Measurements from ENCODE around the gene EFCAB10.
"Not testable (repeated sequence)": the region's sequence is repeated elsewhere in the genome, so short reads cannot be mapped to it uniquely, and the experiment has no call there.

The EFCAB10 gene

DNA sequence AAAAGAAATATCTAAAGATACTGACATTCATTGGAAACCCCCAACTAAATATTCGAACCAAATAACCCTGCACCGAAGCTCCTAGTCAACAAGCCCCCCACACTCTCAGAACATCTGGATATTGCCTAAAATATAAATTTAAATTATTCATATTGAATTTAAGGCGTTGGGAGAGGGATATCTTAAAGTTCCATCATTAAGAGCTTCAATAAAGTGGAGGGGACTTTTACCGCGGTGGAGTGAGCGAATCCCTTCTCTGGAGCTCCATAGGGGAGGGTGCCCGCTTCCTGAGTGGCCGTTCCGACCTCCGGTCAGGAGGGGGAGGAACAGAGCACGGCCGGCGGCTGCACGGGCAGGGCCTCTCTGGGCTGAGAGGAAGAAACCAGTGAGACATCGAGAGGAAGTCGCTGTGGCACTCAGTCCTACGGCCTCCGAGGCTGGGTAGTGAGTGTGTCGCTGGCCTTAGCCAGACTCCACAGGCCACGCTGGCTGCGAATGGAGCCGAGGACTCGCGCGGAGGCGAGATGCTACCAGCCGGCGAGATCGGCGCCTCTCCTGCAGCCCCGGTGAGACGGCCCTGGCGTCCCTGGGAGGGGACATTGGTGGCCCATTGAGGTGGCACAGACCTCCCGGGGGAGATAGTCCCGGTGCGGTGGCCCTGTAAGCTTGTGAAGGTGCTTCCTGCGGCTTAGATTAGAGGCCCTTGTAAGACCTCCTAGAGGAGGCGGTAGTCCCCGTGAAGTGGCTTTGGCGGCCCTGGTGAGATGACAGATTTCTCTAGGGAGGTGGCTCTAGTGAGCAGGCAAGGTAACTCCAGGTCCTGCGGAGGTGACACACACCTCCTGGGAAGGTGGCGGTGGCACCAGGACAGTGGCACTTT lies 49.3 kb downstream of the EFCAB10 start, which contains the start of gene RINT1:
Gene RINT1, plus strand, starts transcription at position 410 of the 880 bp plus-strand sequence. Its CDS starts 115 bp downstream, at position 525.
- peak; percentile 75 to 83 (median 83) for DNase-seq (ENCODE audit: low read depth in 2 of 3, low spot score in 2 of 3)

GRCh38 chr7:105530546-105530945 lies 50.7 kb downstream of the EFCAB10 start:
- no peak for DNase-seq (ENCODE audit: low read depth in 2 of 3, low spot score in 2 of 3)

DNA sequence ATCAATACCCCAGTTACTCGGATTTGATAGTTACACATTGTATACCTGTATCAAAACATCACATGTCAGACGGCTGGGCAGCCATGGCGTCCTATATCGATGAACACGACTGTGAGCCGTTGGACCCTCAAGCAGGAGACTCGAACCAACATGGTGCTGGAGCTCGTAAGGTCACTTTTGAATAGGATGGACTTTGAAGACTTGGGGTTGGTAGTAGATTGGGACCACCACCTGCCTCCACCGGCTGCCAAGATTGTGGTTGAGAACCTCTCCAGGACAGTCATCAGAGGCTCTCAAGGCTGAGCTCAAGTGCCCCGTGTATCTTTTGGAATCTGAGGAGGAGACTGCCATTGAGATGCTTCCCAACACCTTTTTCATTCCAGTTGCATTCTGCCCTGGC lies 51.2 kb downstream of the EFCAB10 start:
- no peak for DNase-seq (ENCODE audit: low read depth in 2 of 3, low spot score in 2 of 3)

GRCh38 chr7:105527737-105528136 lies 53.6 kb downstream of the EFCAB10 start:
- not testable (repeated sequence) for DNase-seq (ENCODE audit: low read depth in 2 of 3, low spot score in 2 of 3)

- no peak for DNase-seq (ENCODE audit: low read depth in 2 of 3, low spot score in 2 of 3)
Measured at GRCh38 chr7:105524840-105525239, 56.5 kb downstream of the EFCAB10 start.

DNA sequence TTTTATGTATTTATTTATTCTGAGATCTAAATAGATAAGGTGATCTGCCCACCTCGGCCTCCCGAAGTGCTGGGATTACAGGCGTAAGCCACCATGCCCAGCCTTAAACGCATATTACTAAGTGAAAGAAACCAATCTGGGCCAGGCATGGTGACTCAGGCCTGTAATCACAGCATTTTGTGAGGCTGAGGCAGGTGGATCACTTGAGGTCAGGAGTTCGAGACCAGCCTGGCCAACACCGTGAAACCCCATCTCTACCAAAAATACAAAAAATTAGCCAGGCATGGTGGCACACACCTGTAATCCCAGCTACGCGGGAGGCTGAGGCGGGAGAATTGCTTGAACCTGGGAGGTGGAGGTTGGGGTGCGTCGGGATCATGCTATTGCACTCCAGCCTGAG lies 56.9 kb downstream of the EFCAB10 start:
- DNase-seq (ENCODE audit: low read depth in 2 of 3, low spot score in 2 of 3), result not testable (repeated sequence)

- peak; percentile 55 to 82 (median 72) for DNase-seq (ENCODE audit: low read depth in 2 of 3, low spot score in 2 of 3)
Measured at GRCh38 chr7:105521717-105522463, 59.4 kb downstream of the EFCAB10 start, which contains the start of gene PUS7. PUS7 (minus strand) TSS chr7:105522271; CDS start chr7:105508512, 13,759 bp downstream.

GRCh38 chr7:105521027-105521716 lies 60.1 kb downstream of the EFCAB10 start:
- peak; percentile 21 to 44 (median 23) for DNase-seq (ENCODE audit: low read depth in 2 of 3, low spot score in 2 of 3)

GRCh38 chr7:105520620-105521019 lies 60.7 kb downstream of the EFCAB10 start:
- not testable (repeated sequence) for DNase-seq (ENCODE audit: low read depth in 2 of 3, low spot score in 2 of 3)

GRCh38 chr7:105519353-105519752 lies 61.9 kb downstream of the EFCAB10 start:
- no peak for DNase-seq (ENCODE audit: low read depth in 2 of 3, low spot score in 2 of 3)

- DNase-seq (ENCODE audit: low read depth in 2 of 3, low spot score in 2 of 3), result not testable (repeated sequence)
Measured at GRCh38 chr7:105515610-105516009, 65.7 kb downstream of the EFCAB10 start.
